Panc1 (cell line): ENCODE results near the gene MYO5B. TPM values are rescaled to one million over a fixed set of nuclear protein-coding genes. Genes with fewer than 3 reads are reported as not detected.

ENCODE experiments used
- ATAC-seq: fragments of 200-7000 bp; cut with Tn5 transposase; 2 replicates; pipeline ENCODE4 v1.9.1; 2020; ENCODE audit warnings: mild to moderate bottlenecking, moderate library complexity
- BruUV-seq: library from RNA; stranded (reverse); fragments of 400-500 nt; replicated peaks from 2 replicates; lab custom pipeline; 2021; lab: Mats Ljungman, UMichigan
- CTCF ChIA-PET: fragments of 300-600 bp; sonication (Branson Sonifier 250); formaldehyde crosslinking; loops from one replicate; lab custom pipeline; 2022; ENCODE audit warnings: antibody characterized with exemption; lab: Charles Lee
- POLR2A ChIA-PET: fragments of 300-600 bp; sonication (Branson Sonifier 250); formaldehyde crosslinking; loops from one replicate; lab custom pipeline; 2022; ENCODE audit warnings: antibody characterized with exemption; lab: Charles Lee
- DNase-seq: peaks from one replicate; pipeline ENCODE4 v3.0.0-alpha.2; 2010; ENCODE audit warnings: low read depth, low spot score
- H3K27ac ChIP-seq: 2 replicates; pipeline ENCODE4 v1.5.1; 2011; ENCODE audit warnings: mild to moderate bottlenecking, low read length, inconsistent platforms
- H3K27me3 ChIP-seq: fragments of 200-500 bp; sonication (Bioruptor generic); 2 replicates; pipeline ENCODE4 v1.6.0; 2014; ENCODE audit warnings: low read length, inconsistent platforms; ENCODE audit not compliant: control insufficient read depth, insufficient read depth
- H3K36me3 ChIP-seq: fragments of 200-500 bp; sonication (Bioruptor generic); 2 replicates; pipeline ENCODE4 v1.5.1; 2014; ENCODE audit warnings: inconsistent platforms, mild to moderate bottlenecking, low read length, moderate library complexity; ENCODE audit not compliant: control insufficient read depth, insufficient read depth
- H3K4me1 ChIP-seq: 2 replicates; pipeline ENCODE4 v1.5.1; 2011; ENCODE audit warnings: inconsistent platforms, mild to moderate bottlenecking, low read length, moderate library complexity; ENCODE audit not compliant: control insufficient read depth, insufficient read depth
- H3K4me3 ChIP-seq, 2 experiments: 2 replicates each; pipeline ENCODE4 v1.5.1; 2011 to 2012; ENCODE audit warnings: low read depth in 2 of 2, low read length in 2 of 2, mild to moderate bottlenecking in 2 of 2, inconsistent platforms in 1 of 2, moderate library complexity in 1 of 2
- H3K9me3 ChIP-seq: fragments of 200-500 bp; sonication (Bioruptor generic); 2 replicates; pipeline ENCODE4 v1.5.1; 2014; ENCODE audit warnings: low read depth, mild to moderate bottlenecking, inconsistent platforms, low read length, moderate library complexity; ENCODE audit not compliant: control insufficient read depth, insufficient read depth
- CTCF ChIP-seq: fragments of 450-650 bp; IDR thresholded peaks from 2 replicates; pipeline ENCODE4 v1.5.1; 2017; ENCODE audit warnings: mild to moderate bottlenecking
- POLR2AphosphoS5 ChIP-seq: IDR thresholded peaks from 2 replicates; pipeline ENCODE4 v1.6.1; 2012; ENCODE audit warnings: mild to moderate bottlenecking, low read depth, low read length, moderate library complexity
- SIN3A ChIP-seq: IDR thresholded peaks from 2 replicates; pipeline ENCODE4 v1.6.1; 2012; ENCODE audit warnings: low read depth, mild to moderate bottlenecking, low read length, moderate library complexity, borderline replicate concordance; ENCODE audit not compliant: insufficient read depth
- TCF7L2 ChIP-seq: IDR thresholded peaks from 2 replicates; pipeline ENCODE4 v1.6.1; 2011; ENCODE audit warnings: mild to moderate bottlenecking, low read depth, low read length, inconsistent platforms
- in situ Hi-C: cut with HindIII; loops from 2 replicates; pipeline ENCODE4 v1.10.0; 2016; ENCODE audit warnings: low sequenced_read_pairs, low pct_unique_long_range_greater_than_20kb
- intact Hi-C: fragments of 100-400 bp; cut with micrococcal nuclease; formaldehyde crosslinking; loops from one replicate; pipeline ENCODE4 v1.10.0; 2022; ENCODE audit not compliant: unreplicated experiment
- total RNA-seq: library from RNA; stranded (reverse); gene quantifications from one replicate; pipeline ENCODE4 v1.2.1, GENCODE V29; 2021; ENCODE audit not compliant: unreplicated experiment
- TF ChIP-seq, protein P1 (sequence below), 2 experiments: IDR thresholded peaks; 2 replicates each; pipeline ENCODE4 v1.6.1; 2011 to 2012; ENCODE audit warnings: low read depth in 2 of 2, control low read depth in 1 of 2, low read length in 1 of 2, mild to moderate bottlenecking in 1 of 2, moderate library complexity in 1 of 2; ENCODE audit not compliant: insufficient read depth in 1 of 2

The MYO5B gene
- total RNA-seq, 1 experiment from 2014 or later, result 0.31 TPM

GRCh38 chr18:50027996-50028395, 167.0 kb downstream of the MYO5B start:
- CTCF ChIA-PET, result interaction anchor here (0.6 kb wide), 1 partner anchor 155 kb away, joined by 3 read pairs; no protein-coding TSS in a partner anchor
- no peak overlapping the region for H3K4me3 ChIP-seq
- TF ChIP-seq, protein P1, sequence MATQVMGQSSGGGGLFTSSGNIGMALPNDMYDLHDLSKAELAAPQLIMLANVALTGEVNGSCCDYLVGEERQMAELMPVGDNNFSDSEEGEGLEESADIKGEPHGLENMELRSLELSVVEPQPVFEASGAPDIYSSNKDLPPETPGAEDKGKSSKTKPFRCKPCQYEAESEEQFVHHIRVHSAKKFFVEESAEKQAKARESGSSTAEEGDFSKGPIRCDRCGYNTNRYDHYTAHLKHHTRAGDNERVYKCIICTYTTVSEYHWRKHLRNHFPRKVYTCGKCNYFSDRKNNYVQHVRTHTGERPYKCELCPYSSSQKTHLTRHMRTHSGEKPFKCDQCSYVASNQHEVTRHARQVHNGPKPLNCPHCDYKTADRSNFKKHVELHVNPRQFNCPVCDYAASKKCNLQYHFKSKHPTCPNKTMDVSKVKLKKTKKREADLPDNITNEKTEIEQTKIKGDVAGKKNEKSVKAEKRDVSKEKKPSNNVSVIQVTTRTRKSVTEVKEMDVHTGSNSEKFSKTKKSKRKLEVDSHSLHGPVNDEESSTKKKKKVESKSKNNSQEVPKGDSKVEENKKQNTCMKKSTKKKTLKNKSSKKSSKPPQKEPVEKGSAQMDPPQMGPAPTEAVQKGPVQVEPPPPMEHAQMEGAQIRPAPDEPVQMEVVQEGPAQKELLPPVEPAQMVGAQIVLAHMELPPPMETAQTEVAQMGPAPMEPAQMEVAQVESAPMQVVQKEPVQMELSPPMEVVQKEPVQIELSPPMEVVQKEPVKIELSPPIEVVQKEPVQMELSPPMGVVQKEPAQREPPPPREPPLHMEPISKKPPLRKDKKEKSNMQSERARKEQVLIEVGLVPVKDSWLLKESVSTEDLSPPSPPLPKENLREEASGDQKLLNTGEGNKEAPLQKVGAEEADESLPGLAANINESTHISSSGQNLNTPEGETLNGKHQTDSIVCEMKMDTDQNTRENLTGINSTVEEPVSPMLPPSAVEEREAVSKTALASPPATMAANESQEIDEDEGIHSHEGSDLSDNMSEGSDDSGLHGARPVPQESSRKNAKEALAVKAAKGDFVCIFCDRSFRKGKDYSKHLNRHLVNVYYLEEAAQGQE (IDR thresholded peaks at IDR 0.05; ENCODE audit: insufficient read depth in 1 of 2, low read depth in 2 of 2, low read length in 1 of 2), result no peak
- no peak for TF ChIP-seq SIN3A
- DNase-seq, result no peak
- H3K27ac ChIP-seq, result no peak overlapping the region
- POLR2A ChIA-PET, result no interaction called here
- H3K36me3 ChIP-seq, result no peaks in the 10 kb centered on the region
- no peaks in the 10 kb centered on the region for H3K4me1 ChIP-seq
- no peak for ATAC-seq
- intact Hi-C loops (no loop called here), in situ Hi-C loops (no loop called here)
- H3K9me3 ChIP-seq, result no peaks in the 10 kb centered on the region
- BruUV-seq, result no TSS peak
- no peaks in the 10 kb centered on the region for H3K27me3 ChIP-seq

DNA sequence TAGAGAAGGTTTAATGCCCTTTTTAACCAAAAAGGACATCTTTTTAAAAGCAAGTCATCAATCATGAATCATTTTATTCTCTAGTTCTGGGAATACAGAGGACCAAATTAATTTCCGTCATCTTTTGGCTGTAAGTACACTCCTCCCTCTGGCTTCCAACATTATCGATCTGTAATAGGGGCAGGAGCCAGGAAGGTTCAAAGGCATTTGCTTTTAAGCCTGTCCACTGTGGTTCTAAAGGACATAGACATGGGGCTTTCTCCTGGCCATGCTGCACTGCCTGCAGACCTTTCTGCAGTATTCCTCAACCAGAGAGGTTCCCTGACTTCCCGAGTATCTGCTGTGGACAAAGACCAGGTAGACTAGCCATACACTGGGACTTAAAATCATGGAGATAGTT, 170.5 kb downstream of the MYO5B start:
- Histone ChIP-seq H3K9me3 (no peaks in the 10 kb centered on the region), H3K27me3 (no peaks in the 10 kb centered on the region), H3K27ac (no peak overlapping the region), H3K4me3 (no peak overlapping the region), H3K36me3 (no peaks in the 10 kb centered on the region), H3K4me1 (no peaks in the 10 kb centered on the region)
- in situ Hi-C loops (no loop called here), intact Hi-C loops (no loop called here)
- TF ChIP-seq CTCF, result no peak
- no peak for TF ChIP-seq TCF7L2
- TF ChIP-seq POLR2AphosphoS5, result no peak
- TF ChIP-seq SIN3A, result no peak
- TF ChIP-seq, protein P1 (IDR thresholded peaks at IDR 0.05; ENCODE audit: insufficient read depth in 1 of 2, low read depth in 2 of 2, low read length in 1 of 2), result no peak
- no TSS peak for BruUV-seq
- ChIA-PET CTCF (no interaction called here), POLR2A (no interaction called here)
- ATAC-seq (no peak), DNase-seq (no peak)
